Posterior vena cava (tissue), 2 donors: Measurements from ENCODE around the gene TAPBP. TPM values are rescaled to one million over a fixed set of nuclear protein-coding genes. Genes with fewer than 3 reads are reported as not detected.

ENCODE experiments used
- DNase-seq: peaks from one replicate; pipeline ENCODE4 v3.0.0-alpha.2; 2020; ENCODE audit warnings: low spot score
- intact Hi-C, 2 donors: fragments of 100-400 bp; cut with DNase I; formaldehyde crosslinking; loops; one replicate each; pipeline versions ENCODE4 v1.14.1 to v1.14.2; 2022 to 2023
- total RNA-seq, 2 donors: library from RNA; stranded (reverse); fragmentation: NEBNext Ultra II Directional; extraction: Animal tissue kit (Norgen Biotek cat#: 25700); gene quantifications; one replicate each; pipeline ENCODE4 v1.2.1, GENCODE V29; 2021
- donor health status: DM: yes; HTN: yes; CAD: no.
- donor health status: DM: yes; HTN: yes; CAD: no.

Gene TAPBP
- total RNA-seq, 2 donors from 2014 or later = 57.7 to 65.8 TPM

DNA sequence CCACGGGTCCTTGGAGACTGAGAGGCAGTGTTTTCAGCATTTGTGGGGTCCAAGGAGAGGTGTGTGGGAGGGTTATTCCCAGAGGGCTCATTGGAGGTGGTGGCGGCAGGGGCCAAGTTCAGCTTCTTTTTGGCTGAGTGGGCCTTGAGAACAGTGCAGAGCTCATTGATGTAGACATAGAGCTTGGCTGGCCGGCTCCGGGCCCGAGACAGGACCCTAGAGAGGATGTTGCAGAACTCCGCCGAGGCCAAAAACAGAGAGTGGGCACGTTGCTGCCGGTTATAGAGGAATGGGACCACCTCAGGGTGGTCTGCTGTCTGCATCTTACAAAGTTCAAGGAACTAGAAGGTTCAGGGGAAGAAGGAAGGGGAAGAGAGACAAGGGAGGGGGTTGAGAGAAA lies 7.3 kb upstream of the TAPBP start:
- intact Hi-C loops = no loop called here
- DNase-seq = no peak

DNA sequence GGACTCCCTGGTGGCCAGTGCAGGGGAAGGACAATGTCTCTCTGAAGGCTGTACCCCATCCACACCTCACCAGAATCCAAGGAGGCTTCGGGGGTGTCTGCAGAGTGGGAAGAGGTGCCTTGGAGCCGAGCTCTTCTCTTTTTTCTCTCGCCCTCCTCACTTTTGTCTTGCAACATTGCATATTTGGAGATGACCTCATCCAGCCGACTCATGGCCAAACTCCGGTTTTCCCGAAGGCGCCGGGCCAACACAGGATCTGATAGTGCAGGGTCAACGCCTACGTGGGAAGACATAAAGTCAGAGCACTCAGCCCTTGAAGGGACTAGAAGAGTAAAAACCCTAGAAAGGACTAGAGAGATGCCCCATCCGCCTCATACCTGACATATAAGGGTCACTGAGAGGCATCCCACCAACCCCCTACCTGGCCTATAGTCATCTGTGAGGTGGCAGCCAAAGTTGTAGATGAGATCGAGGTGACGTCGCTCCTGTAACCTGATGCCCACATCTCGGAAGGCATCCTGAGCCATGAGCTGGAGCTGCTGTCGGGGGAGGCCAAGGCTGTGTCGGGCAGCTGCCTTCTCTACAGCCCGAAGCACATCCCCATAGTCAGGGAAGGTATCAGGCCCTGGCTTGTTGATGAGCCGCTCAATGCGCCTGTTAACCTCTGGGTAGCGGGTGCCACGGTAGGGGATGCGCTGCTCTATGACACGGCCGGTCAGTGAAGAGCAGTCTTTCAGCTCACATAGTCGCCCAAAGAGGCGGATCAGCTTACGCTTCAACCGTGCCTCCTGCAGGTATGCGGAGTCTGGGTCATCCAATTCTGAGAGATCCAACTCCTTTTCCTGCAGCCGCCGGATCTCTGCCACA lies 6.7 kb upstream of the TAPBP start:
- peak; percentile 92 for DNase-seq
- intact Hi-C loops = no loop called here

DNA sequence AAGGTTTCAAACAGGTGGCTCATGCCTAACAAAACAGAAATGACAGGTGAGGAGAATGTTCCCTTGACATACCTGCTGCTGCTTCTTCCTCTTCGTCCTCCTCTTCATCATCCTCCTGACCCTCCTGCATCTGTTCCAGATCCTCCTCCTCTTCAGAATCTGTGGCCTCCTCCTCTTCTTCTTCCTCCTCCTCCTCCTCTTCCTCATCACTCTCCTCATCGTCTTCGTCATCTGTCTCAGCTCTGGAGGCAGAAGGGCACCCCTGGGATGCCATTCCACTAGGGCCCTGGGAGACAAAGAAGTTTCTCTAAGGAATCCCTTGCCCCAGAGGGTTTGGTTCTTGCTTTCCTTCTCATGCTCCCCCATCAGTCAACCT lies 6.0 kb upstream of the TAPBP start:
- intact Hi-C loops = no loop called here
- DNase-seq = no peak

GRCh38 chr6:33318426-33319073 lies 4.7 kb upstream of the TAPBP start:
- intact Hi-C loops = no loop called here
- no peak for DNase-seq

DNA sequence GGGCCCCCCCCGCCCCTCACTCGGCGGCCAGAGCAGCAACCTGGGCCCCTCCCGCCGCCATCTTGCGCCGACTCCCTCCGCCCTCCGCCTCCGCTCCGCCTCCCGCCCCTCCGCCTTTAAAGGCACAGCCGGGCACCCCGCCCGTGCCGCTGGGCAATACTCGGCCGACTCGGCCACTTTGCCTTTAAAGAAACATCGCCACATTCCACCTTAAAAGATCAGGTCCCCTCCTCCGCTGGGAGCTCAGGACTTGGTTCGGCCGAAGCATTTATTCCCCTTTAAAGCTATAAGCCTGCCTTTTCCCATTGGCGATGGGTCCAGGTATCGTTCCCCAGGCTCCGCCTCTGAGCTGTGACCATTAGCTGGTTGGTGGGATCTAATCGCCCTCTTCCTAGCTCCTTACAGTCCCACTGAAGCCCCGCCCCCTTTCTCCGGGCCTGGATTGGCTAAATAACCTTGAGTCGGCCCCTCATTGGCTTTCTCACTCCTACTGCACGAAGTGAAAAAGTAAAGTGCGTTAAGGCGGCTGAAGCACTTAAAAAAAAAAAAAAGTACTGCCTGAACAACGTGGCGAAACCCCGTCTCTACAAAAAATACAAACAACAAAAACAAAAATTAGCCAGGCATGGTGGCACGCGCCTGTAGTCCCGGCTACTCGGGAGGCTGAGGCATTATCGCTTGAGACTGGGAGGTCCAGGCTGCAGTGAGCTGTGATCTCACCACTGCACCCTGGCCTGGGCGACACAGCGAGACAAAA lies 4.0 kb upstream of the TAPBP start, which contains the start of gene ZBTB22:
Gene ZBTB22, minus strand, starts transcription at position 76 of the 757 bp plus-strand sequence. CDS start 828 bp downstream, outside the sequence.
- DNase-seq = peak; percentile 99
- intact Hi-C loops = no loop called here

DNA sequence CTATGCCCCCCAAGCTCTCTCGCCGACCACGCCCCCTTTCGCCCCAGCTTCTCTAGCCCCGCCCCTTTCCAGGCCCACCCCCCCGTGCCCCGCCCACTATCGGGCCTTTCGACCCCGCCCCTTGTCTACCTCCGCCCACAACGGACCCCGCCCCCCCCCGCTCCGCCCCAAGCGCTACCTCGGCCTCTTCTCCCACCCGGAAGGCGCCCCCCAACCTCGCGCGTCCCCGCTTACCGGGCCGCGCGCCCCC lies 3.5 kb upstream of the TAPBP start:
- intact Hi-C loops = no loop called here
- peak; percentile 88 for DNase-seq

DNA sequence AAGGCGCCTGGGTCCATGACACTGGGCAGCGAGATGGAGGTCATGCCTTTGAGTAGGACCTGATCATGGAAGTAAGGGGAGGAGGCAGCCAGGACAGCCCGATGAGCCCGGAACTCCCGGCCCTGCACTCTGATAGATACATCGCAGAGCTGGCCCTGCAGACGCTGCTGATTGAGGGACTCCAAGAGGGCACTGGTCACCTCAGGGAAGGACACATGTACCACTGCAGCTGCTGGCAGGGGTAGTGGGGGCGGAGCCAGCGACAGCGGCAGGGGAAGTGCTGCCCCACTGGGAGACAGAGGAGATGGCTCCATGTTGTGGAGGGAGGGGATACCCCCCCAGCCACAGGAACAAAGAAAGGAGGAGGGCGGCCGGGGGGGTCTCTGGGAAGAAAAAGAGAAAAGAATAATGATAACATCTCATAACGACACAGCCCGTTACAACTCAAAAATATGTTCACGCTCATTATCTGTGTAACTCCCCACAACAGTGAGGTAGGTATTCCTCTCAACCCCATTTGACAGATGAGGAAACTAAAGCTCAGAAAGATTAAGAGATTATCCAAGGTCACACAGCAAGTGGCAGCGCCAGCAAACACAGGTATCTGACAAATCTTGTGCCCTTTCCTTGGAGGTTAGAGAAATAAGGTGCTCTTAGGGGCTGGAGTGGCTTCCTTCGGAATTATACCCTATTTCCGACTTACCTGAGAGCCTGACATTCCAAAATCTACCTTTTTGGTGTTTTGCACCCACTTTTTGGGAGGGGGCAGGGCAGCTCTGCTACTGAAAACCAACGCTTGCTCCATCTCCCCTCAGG lies 2.9 kb upstream of the TAPBP start:
- intact Hi-C loops = no loop called here
- DNase-seq = no peak

- peak; percentile 77 for DNase-seq
- intact Hi-C loops = no loop called here
Observed at GRCh38 chr6:33315793-33316602, 2.1 kb upstream of the TAPBP start.

DNA sequence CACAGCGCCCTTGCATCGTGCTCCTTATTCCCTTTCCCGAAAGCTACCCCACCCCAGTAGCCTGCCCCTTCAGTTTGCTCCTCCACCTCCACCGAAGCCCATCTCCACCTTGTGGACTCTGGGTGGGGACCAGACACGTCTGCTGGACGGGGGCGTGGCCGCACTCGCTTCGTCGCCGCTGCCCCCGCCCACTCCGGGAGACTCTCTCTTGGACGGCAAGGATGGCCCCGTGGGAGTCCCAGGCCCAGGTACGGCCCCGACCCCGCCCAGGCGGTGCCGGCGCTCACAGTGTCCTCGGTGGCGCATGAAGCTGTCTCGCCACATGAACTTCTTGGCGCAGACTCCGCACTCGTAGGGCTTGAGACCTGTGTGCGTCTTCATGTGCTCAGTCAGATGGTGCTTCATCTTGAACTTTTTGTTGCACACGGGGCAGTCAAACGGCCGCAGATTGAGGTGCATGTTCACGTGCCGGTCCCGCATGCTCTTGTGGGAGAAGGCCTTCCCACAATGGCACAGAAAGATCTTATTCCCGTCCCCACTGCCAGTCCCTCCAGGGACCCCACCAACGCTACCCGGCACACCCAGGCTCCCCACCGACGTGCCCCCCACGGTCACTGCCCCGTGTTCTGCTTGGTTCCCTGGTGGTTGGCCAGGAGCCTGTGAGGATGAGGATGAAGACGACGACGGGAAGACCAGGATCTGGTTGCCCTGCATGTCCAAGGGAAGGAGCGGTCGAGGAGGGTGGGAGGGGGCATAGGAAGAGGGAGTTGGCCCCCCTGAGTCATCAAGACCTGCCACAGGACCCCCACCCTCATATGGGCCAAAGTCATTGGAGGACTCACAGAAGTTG lies 1.3 kb upstream of the TAPBP start:
- intact Hi-C loops = no loop called here
- DNase-seq = peak; percentile 84

- DNase-seq = peak; percentile 88
- intact Hi-C loops = no loop called here
Observed at GRCh38 chr6:33314515-33314942, 651 bp upstream of the TAPBP start.

DNA sequence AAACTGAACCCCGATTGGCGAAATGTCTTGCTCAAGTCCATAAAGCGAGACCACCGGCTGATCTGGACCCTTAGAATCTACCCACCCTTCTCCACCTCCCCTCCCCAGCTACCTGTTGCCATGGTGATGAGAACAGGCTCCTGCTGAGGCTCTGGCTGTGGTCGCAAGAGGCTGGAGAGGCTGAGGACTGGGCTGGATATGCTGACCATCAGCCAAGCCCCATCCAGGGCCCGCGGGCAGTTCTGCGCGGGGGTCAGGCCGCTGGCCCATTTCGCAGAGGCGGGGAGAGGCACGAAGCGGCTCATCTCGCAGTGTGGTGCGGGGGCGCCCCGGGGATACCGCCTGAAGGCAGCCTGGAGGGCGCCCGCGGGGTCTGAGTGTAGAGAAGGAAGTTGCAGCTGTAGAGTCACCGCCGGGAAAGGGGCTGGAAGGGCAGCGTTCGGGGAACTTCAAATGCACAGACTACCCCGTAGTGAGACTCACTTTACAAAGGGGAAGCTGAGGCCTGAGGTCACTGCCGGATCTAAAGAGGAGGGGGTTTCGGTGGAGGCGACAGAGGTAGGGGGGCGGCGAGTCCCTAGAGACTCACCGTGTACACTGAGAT lies 671 bp downstream of the TAPBP start:
- no peak for DNase-seq
- intact Hi-C loops = no loop called here

DNA sequence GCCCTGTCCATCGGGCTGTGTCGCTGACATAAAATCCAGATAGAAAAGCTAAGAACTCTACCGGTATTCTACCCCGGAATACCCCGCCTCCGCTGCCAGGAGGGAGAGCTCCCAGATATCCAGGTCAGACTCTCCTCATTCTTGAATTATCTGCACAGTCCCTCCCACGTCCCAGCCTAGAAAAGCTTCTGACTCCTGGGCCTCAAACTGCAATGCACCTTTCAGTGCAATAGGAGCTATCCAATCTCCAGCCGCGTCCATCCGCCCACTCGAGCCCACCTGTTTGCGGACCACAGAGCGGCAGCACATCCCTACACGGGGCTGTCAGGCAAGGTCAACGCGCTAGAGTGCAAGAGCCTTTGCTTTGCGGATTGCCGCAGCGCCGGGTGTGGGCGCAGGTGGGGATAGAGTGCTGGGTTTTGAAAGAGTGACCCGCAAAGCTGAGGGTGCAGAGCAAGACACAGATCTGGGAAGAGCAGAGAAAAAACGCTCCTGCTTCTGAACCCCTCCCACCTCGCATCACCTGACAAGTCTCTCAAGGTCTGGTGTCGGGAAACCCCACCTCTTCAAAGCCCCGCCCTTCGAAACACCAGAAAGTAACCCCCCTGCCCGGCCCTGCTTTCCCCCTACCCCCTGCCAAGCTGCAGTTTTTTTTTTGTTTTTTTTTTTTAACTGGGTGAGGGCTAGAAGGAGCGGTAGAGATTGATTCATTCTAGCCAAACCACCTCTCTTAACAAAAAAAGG lies 1.3 kb downstream of the TAPBP start:
- intact Hi-C loops = no loop called here
- DNase-seq = peak; percentile 79

- no peak for DNase-seq
- intact Hi-C loops = no loop called here
Observed at GRCh38 chr6:33306356-33306755, 7.5 kb downstream of the TAPBP start.

DNA sequence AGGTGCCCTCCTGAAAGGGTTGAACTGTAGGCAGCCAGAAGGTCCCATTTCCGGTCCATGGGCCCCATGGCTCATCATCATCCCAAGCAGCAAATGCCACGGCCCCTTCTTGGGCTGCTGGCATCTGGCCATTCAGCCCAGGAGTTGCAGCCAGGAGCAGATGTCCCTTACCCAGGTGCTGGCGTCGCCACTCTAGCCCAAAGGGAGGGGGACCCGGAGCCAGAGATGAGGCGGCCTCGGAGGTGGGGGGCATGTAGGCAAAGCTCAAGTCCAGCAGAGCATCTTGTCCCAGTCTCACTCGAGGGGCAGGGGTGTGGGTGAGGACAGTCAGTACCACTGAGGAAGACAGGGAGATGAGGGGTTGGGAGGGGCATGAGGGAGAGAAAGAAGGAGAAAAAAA lies 8.8 kb downstream of the TAPBP start:
- intact Hi-C loops = no loop called here
- no peak for DNase-seq

DNA sequence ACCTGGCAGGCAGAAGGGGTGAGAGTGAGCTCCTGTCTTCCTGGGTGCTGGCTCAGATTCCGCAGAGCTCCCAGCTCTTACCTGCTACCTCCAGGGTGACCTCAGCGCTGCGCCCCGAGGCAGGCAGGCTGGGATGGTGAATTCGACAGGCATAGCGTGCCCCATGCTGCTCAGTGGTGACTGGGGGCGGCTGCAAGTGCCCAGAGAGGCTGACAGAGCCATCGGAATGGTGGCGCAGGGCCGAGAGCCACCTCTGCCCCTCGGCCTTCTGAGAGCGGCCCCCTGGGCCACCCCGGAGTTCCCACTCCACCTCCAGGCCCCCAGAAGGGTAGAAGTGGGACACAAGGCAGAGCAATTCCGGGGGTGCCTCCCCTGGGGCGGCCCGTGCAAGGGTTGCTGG lies 9.7 kb downstream of the TAPBP start:
- intact Hi-C loops = no loop called here

DNA sequence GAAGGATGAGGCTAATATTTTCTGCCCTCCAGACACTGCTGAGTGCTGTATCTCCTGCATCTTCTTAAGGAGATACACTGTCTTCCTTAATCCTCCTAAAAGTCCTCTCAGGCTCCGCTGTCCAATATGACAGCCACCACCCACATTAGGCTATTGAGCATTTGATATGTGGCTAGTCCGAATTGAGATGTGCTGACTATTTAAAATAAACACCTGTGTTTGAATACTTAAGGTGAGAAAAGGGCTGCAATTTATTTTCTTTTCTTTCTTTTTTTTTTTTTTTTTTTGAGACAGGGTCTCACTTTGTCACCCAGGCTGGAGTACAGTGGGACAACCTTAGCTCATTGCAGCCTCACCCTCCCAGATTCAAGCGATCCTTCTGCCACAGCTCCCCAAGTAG lies 12.0 kb downstream of the TAPBP start:
- DNase-seq = no peak
- intact Hi-C loops = no loop called here

More for the DNA sequence above, 9.7 kb downstream of the TAPBP start:
- DNase-seq = no peak
